ENCODE data around the gene SNX24.

DNA sequence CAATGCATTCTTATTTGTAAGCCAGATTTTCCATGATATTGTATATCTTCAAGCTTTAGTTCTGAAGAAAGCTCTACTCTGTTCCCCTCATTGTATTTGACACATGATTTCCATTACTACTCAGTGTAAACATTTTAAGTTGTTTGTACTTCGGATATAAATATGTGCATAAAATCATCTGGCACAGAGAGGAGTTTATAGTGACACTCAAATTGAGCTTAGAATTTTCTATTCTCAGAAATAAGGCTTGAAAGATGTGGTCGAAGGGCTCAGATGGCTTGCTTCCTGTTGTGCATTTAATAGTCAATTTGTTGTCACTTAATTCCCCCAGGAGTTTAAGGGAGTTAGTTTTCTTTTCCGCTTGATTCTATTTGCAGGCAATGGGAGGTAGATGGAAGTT lies 102.4 kb downstream of the SNX24 start:
- TF ChIP-seq, protein P1, sequence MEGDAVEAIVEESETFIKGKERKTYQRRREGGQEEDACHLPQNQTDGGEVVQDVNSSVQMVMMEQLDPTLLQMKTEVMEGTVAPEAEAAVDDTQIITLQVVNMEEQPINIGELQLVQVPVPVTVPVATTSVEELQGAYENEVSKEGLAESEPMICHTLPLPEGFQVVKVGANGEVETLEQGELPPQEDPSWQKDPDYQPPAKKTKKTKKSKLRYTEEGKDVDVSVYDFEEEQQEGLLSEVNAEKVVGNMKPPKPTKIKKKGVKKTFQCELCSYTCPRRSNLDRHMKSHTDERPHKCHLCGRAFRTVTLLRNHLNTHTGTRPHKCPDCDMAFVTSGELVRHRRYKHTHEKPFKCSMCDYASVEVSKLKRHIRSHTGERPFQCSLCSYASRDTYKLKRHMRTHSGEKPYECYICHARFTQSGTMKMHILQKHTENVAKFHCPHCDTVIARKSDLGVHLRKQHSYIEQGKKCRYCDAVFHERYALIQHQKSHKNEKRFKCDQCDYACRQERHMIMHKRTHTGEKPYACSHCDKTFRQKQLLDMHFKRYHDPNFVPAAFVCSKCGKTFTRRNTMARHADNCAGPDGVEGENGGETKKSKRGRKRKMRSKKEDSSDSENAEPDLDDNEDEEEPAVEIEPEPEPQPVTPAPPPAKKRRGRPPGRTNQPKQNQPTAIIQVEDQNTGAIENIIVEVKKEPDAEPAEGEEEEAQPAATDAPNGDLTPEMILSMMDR (IDR thresholded peaks at IDR 0.05; ENCODE audit: low read depth, low read length, missing input control): no peak
- TF ChIP-seq, protein P2, sequence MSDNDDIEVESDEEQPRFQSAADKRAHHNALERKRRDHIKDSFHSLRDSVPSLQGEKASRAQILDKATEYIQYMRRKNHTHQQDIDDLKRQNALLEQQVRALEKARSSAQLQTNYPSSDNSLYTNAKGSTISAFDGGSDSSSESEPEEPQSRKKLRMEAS (IDR thresholded peaks at IDR 0.05): no peak
- no peak for TF ChIP-seq TAF1 (conservative IDR thresholded peaks at IDR 0.05)
- no peak for TF ChIP-seq YY1 (IDR thresholded peaks at IDR 0.05)
- no peak for TF ChIP-seq JUND (IDR thresholded peaks at IDR 0.05)
- TF ChIP-seq, protein P3, sequence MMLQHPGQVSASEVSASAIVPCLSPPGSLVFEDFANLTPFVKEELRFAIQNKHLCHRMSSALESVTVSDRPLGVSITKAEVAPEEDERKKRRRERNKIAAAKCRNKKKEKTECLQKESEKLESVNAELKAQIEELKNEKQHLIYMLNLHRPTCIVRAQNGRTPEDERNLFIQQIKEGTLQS (IDR thresholded peaks at IDR 0.05): no peak
